B cell (primary cell): ENCODE results near the gene PLCB3. TPM values are rescaled to one million over a fixed set of nuclear protein-coding genes. Genes with fewer than 3 reads are reported as not detected.

Source experiments
- ATAC-seq: fragments of 200-7000 bp; cut with Tn5 transposase; one replicate; pipeline ENCODE4 v1.10.0; 2021; ENCODE audit warnings: low read depth, mild to moderate bottlenecking, moderate number of reproducible peaks, moderate library complexity
- CTCF ChIA-PET: fragments of 350-600 bp; sonication (Branson Sonifier 250); formaldehyde crosslinking; loops from one replicate; lab custom pipeline; 2021; ENCODE audit warnings: antibody characterized with exemption, inconsistent platforms; lab: Charles Lee
- POLR2A ChIA-PET: fragments of 350-600 bp; sonication (Branson Sonifier 250); formaldehyde crosslinking; loops from one replicate; lab custom pipeline; 2021; ENCODE audit warnings: antibody characterized with exemption; lab: Charles Lee
- DNase-seq: peaks from one replicate; pipeline ENCODE4 v3.0.0; 2013
- H2AFZ ChIP-seq: 2 replicates; pipeline ENCODE4 v1.6.1; 2012; ENCODE audit warnings: mild to moderate bottlenecking, low read depth, low read length; ENCODE audit not compliant: insufficient read depth, poor library complexity, severe bottlenecking
- H3K27ac ChIP-seq, 2 donors: 1 replicate in 1 of 2; 2 replicates in 1 of 2; pipeline ENCODE4 v1.5.1; 2012 to 2013; ENCODE audit warnings: low read length in 2 of 2, mild to moderate bottlenecking in 2 of 2, moderate library complexity in 1 of 2
- H3K27me3 ChIP-seq, 4 experiments: fragments of 200-600 bp in 1 of 4; sonication (generic) in 1 of 4; replicated peaks in 1 of 4; 1 replicate in 2 of 4; 2 replicates in 2 of 4; pipeline versions ENCODE4 v1.6.1 to v1.7.0; 2013 to 2016; ENCODE audit warnings: low read length in 3 of 4, mild to moderate bottlenecking in 2 of 4, mixed read lengths in 1 of 4, moderate library complexity in 1 of 4; ENCODE audit not compliant: insufficient read depth in 4 of 4, control insufficient read depth in 3 of 4; ENCODE audit errors: control extremely low read depth in 1 of 4
- H3K36me3 ChIP-seq, 2 experiments: replicated peaks in 1 of 2; 1 replicate in 1 of 2; 2 replicates in 1 of 2; pipeline versions ENCODE4 v1.6.1 to v1.7.1; 2013; ENCODE audit warnings: low read length in 1 of 2; ENCODE audit not compliant: insufficient read depth in 2 of 2, control insufficient read depth in 1 of 2; ENCODE audit errors: control extremely low read depth in 1 of 2, extremely low read depth in 1 of 2
- H3K4me1 ChIP-seq, 2 donors: fragments of 200-600 bp in 1 of 2; sonication (generic) in 1 of 2; 1 replicate in 1 of 2; 2 replicates in 1 of 2; pipeline versions ENCODE4 v1.5.1 to v1.6.1; 2013 to 2017; ENCODE audit warnings: low read length in 2 of 2; ENCODE audit not compliant: control insufficient read depth in 2 of 2, insufficient read depth in 2 of 2
- H3K4me2 ChIP-seq: replicated peaks from 2 replicates; pipeline ENCODE3; 2012; ENCODE audit warnings: mild to moderate bottlenecking, low read depth, low read length; ENCODE audit not compliant: poor library complexity, severe bottlenecking
- H3K4me3 ChIP-seq, 5 experiments: fragments of 200-600 bp in 1 of 5; sonication (generic) in 1 of 5; 1 replicate in 3 of 5; 2 replicates in 2 of 5; pipeline versions ENCODE4 v1.5.1 to v1.7.0; 2011 to 2016; ENCODE audit warnings: low read length in 4 of 5, mild to moderate bottlenecking in 4 of 5, low read depth in 2 of 5, control low read depth in 1 of 5, moderate library complexity in 1 of 5; ENCODE audit not compliant: insufficient read depth in 1 of 5; ENCODE audit errors: control extremely low read depth in 1 of 5, extremely low read depth in 1 of 5
- H3K79me2 ChIP-seq: fragments of 200-600 bp; sonication (generic); one replicate; pipeline ENCODE4 v1.6.0; 2016; ENCODE audit warnings: low read length; ENCODE audit not compliant: control insufficient read depth, insufficient read depth
- H3K9ac ChIP-seq: fragments of 200-600 bp; sonication (generic); 2 replicates; pipeline ENCODE4 v1.6.1; 2017; ENCODE audit warnings: mild to moderate bottlenecking, low read length, moderate library complexity
- H3K9me3 ChIP-seq, 3 donors: one replicate each; pipeline versions ENCODE4 v1.6.1 to v1.7.1; 2013; ENCODE audit warnings: low read length in 2 of 3; ENCODE audit not compliant: control insufficient read depth in 2 of 3, insufficient read depth in 1 of 3; ENCODE audit errors: control extremely low read depth in 1 of 3
- H4K20me1 ChIP-seq: 2 replicates; pipeline ENCODE4 v1.6.0; 2012; ENCODE audit warnings: mild to moderate bottlenecking, low read length; ENCODE audit not compliant: insufficient read depth, control insufficient read depth, poor library complexity, severe bottlenecking
- H3K27ac Mint-ChIP-seq: one replicate; pipeline ENCODE4 v1.8.0; 2021; ENCODE audit warnings: mixed read lengths
- H3K27me3 Mint-ChIP-seq: one replicate; pipeline ENCODE4 v1.8.0; 2021; ENCODE audit warnings: mixed read lengths
- H3K4me1 Mint-ChIP-seq: one replicate; pipeline ENCODE4 v1.8.0; 2021; ENCODE audit warnings: mixed read lengths
- H3K4me3 Mint-ChIP-seq: one replicate; pipeline ENCODE4 v1.8.0; 2021; ENCODE audit warnings: mixed read lengths
- H3K9me3 Mint-ChIP-seq: one replicate; pipeline ENCODE4 v1.8.0; 2022; ENCODE audit warnings: mixed read lengths; ENCODE audit not compliant: insufficient read depth
- CTCF ChIP-seq: fragments of 200-600 bp; IDR thresholded peaks from one replicate; pipeline ENCODE4 v1.8.0; 2022; ENCODE audit warnings: antibody characterized with exemption, mild to moderate bottlenecking
- EZH2 ChIP-seq: IDR thresholded peaks from 2 replicates; pipeline ENCODE4 v1.6.1; 2012; ENCODE audit warnings: borderline replicate concordance, low read depth, mild to moderate bottlenecking, moderate library complexity, low read length; ENCODE audit not compliant: insufficient read depth, poor library complexity, severe bottlenecking
- WGBS: methylation state at CpG from one replicate; pipeline ENCODE4 v1.1.5; 2013; ENCODE audit warnings: missing lambda C conversion rate; ENCODE audit not compliant: insufficient coverage; 5-methylcytosine and 5-hydroxymethylcytosine counted together
- intact Hi-C: fragments of 100-400 bp; cut with micrococcal nuclease; formaldehyde crosslinking; loops from one replicate; pipeline ENCODE4 v1.10.0; 2022
- polyA plus RNA-seq: library from polyadenylated mRNA; depleted of rRNA; stranded (reverse); fragments of >200 nt; gene quantifications from 2 replicates; pipeline ENCODE4 v1.2.3, GENCODE V29; 2012
- total RNA-seq, 2 donors: library from RNA; stranded (reverse); fragments of 120-200 nt in 1 of 2; gene quantifications; 1 replicate in 1 of 2; 2 replicates in 1 of 2; pipeline versions ENCODE4 v1.2.3 to v1.2.4, GENCODE V29; 2013 to 2022

The PLCB3 gene
- total and polyA plus RNA-seq, 2 donors (not counting 1 experiment from before 2014, with no cell fraction given): 3.0 to 8.1 TPM

GRCh38 chr11:64232967-64233315, 18.4 kb upstream of the PLCB3 start:
- H3K27me3 ChIP-seq: no peaks in the 10 kb centered on the region
- H3K36me3 ChIP-seq: peaks cover 0 to 16% of the 10 kb centered on the region in 2 experiments
- no peaks in the 10 kb centered on the region for H3K27me3 Mint-ChIP-seq
- TF ChIP-seq EZH2 (no peak), CTCF (no peak)
- ATAC-seq: no peak
- H3K4me1 ChIP-seq: peaks cover 35 to 62% of the 10 kb centered on the region in 2 donors
- no peaks in the 10 kb centered on the region for H3K9me3 Mint-ChIP-seq
- H3K27ac Mint-ChIP-seq: peak overlapping the region; percentile 72
- H4K20me1 ChIP-seq: peaks cover 25% of the 10 kb centered on the region
- intact Hi-C loops: no loop called here
- H3K4me3 ChIP-seq: no peak overlapping the region
- CTCF ChIA-PET: interaction anchor here (0.7 to 1.6 kb wide), 7 partner anchors 9 to 72 kb away, joined by 3 to 6 read pairs (median 3); partner anchors contain the start of gene ESRRA
- 98% methylated on average over 6 of the region's 8 CpGs for WGBS
- H2AFZ ChIP-seq: no peak overlapping the region
- peaks cover 57% of the 10 kb centered on the region for H3K4me1 Mint-ChIP-seq
- DNase-seq: no peak
- no peak overlapping the region for H3K4me2 ChIP-seq
- H3K9me3 ChIP-seq: no peaks in the 10 kb centered on the region
- POLR2A ChIA-PET: interaction anchor here (0.7 to 2.4 kb wide), 8 partner anchors 8 to 68 kb away, joined by 3 to 11 read pairs (median 6); partner anchors contain the start of genes FKBP2 and STIP1
- no peak overlapping the region for H3K27ac ChIP-seq
- H3K4me3 Mint-ChIP-seq: peak overlapping the region; percentile 76
- H3K79me2 ChIP-seq: peaks cover 23% of the 10 kb centered on the region
- H3K9ac ChIP-seq: no peak overlapping the region

- no peaks in the 10 kb centered on the region for H3K9me3 Mint-ChIP-seq
Observed at GRCh38 chr11:64233913-64234586, 17.3 kb upstream of the PLCB3 start, which contains the start of gene VEGFB. TSS of gene VEGFB (plus strand) at chr11:64234584. CDS start at chr11:64234834, 250 bp downstream.

More at GRCh38 chr11:64233913-64234586, 17.3 kb upstream of the PLCB3 start, which contains the start of gene VEGFB:
- no peaks in the 10 kb centered on the region for H3K27me3 Mint-ChIP-seq
- H2AFZ ChIP-seq: peak within 1 kb of the TSS; percentile 64
- POLR2A ChIA-PET: interaction anchor here (0.9 to 2.4 kb wide), 4 partner anchors 11 to 38 kb away, joined by 3 to 7 read pairs (median 4); partner anchors contain the start of gene FERMT3
- H3K27ac Mint-ChIP-seq: peak within 1 kb of the TSS; percentile 96
- peak; percentile 81 for DNase-seq
- H3K9me3 ChIP-seq: no peaks in the 10 kb centered on the region
- H3K36me3 ChIP-seq: peaks cover 0 to 27% of the 10 kb centered on the region in 2 experiments
- peak; percentile 59 for ATAC-seq
- intact Hi-C loops: loop anchor here (1.0 kb wide), 1 partner anchor 8 kb away; the partner anchor contains the start of genes NUDT22 and TRPT1
- H3K27me3 ChIP-seq: no peaks in the 10 kb centered on the region
- TF ChIP-seq EZH2: no peak
- TF ChIP-seq CTCF: no peak
- peak within 1 kb of the TSS; percentile 53 to 84 (median 67) for H3K4me3 ChIP-seq
- H3K9ac ChIP-seq: peak within 1 kb of the TSS; percentile 89
- H3K79me2 ChIP-seq: peaks cover 23% of the 10 kb centered on the region
- H3K27ac ChIP-seq: peak within 1 kb of the TSS; percentile 65 to 85
- H3K4me1 Mint-ChIP-seq: peaks cover 65% of the 10 kb centered on the region
- CTCF ChIA-PET: interaction anchor here (1.0 to 2.2 kb wide), 2 partner anchors 10 to 29 kb away, joined by 5 to 10 read pairs; no protein-coding TSS in a partner anchor
- peaks cover 25% of the 10 kb centered on the region for H4K20me1 ChIP-seq
- WGBS: 11% methylated on average over 49 of the region's 62 CpGs
- H3K4me1 ChIP-seq: peaks cover 34 to 70% of the 10 kb centered on the region in 2 donors
- H3K4me2 ChIP-seq: peak within 1 kb of the TSS; percentile 99
- peak within 1 kb of the TSS; percentile 96 for H3K4me3 Mint-ChIP-seq
